ENCODE measurements around the gene CALB2. TPM values are rescaled to one million over a fixed set of nuclear protein-coding genes. Genes with fewer than 3 reads are reported as not detected.
A peak's percentile ranks its signal among the peaks of the same experiment; 100 is the strongest.
"Not testable (repeated sequence)": the region's sequence is repeated elsewhere in the genome, so short reads cannot be mapped to it uniquely, and the experiment has no call there.

CALB2 gene
- total RNA-seq, 1 experiment from 2014 or later, result 62.7 TPM

DNA sequence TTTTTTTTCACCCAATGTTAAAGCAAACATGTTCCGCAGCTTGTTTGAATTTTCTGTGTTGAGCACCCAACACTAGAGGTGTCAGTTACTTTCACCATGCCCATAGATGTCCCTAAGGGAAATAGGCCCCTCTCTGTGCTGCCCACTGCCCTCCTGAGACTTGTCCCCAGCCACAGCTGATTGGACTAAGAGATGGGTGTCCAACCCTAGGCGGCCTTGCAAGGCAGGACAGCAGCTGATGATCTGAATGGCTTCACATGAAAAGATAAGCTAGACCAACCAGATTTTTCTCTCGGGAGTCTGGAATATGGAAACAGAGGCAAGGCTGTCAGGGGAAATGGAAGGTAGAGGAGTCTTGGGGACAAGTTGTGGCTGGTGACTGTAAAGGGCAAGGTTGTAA, 6.1 kb upstream of the CALB2 start:
- no peak for DNase-seq (ENCODE audit: low spot score)

DNA sequence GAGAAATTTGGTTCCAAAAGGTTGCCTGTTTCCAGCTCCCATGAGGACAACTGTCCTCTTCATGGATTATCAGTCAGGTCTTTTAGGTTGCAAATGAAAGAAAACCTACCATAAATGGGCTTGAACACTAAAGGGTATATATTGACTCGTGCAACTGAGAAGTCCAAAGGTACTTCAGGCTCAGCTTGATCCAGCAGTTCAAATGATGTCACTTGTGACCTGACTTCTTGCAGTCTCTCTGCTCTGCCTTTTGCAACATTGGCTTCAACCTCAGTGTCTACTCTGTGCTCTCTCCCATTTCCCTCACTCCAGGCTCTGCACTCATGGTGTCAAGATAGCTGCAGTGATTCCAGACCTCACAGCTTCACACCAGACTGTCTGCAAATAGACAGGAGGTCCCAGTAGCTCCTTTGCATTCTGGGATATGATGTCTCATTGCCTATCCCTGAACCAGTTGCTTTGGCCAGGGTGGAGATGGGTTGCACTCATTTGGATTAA, 5.5 kb upstream of the CALB2 start:
- no peak for DNase-seq (ENCODE audit: low spot score)

DNA sequence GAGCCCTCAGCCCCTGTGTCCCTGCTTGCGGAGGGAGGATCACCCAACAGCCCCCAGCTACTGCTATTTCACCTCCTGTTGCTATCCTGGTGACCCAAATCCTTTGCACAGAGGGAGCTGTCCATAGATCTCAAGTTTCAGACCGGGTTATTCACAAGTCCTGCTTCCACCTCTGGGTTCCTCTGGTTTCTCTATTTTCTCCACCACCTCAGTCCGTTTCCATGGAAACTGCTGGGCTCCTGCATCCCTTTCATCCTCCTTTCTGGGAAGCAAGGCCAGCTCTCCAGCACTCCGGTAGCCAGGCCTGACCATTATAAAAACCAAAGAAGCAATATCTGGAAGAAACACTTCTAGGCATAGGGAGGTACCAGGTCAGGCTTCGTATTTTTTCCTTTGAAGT, 4.8 kb upstream of the CALB2 start:
- no peak for DNase-seq (ENCODE audit: low spot score)

DNA sequence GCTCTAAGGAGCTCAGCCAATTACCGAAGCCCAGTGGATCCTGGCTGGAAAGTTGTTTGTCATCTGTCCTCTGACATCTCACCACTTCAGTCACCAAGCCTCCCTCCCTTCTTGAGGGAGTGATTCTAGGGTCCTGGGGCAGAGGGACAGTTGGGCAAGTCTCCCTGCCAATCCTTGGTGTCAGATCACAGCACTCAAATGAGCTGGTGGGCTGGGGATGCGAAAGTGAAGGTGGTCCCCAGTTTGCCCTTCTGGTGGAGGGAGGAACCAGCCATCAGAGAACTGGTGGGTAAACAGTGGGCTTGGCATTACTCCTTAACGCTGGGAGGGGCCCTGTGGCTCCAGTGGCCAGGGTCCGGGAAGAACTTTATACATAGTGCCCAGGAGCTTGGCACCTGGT, 4.4 kb upstream of the CALB2 start:
- DNase-seq (ENCODE audit: low spot score), result no peak

DNA sequence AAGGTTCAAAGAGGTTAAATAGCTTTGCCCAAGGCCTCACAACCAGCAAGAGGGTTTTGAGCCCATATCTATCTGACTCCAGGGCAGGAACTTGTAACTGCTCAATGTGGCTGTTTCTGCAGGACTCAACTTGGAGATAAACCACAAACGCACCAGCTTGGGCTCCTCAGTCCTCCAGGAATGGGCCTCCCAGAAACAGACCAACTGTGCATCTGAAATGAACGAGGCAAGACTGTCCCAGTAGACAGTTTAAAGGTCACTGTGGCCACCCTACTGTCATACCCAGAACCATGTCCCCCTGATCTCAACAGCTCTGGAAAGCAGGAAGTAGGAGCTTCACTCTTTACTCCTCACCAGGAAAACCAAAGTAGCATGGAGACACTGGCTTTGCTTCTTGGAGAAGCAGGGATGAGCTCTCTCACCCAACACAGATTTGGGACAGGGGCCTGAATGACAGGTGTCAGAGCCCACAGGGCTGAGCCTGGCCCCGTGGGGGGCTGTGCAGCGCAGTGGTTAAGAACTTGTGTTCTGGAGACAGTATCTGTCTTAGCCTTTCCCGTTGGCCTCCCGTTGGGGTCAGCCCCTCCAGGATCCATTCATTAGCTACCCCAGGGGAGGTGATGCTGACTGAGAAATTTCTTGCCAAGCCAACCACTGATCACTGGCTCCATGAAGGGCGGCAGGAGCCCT, 2.3 kb upstream of the CALB2 start:
- DNase-seq (ENCODE audit: low spot score), result no peak

DNA sequence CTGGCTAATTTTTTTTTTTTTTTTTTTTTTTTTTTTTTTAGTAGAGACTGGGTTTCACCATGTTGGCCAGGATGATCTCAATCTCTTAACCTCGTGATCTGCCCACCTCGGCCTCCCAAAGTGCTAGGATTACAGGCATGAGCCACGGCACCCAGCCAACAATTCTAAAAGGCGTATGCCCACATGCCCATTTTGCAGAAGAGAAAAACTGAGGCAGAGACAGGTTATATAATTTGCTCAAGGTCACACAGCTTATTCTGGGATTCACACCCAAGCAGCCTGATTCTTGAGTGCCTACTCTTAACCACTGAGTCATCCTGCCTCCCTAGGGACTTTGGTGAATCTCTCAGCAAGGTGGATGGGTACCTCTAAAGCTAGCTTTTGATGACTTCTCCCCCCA, 1.6 kb upstream of the CALB2 start:
- not testable (repeated sequence) for DNase-seq (ENCODE audit: low spot score)

DNA sequence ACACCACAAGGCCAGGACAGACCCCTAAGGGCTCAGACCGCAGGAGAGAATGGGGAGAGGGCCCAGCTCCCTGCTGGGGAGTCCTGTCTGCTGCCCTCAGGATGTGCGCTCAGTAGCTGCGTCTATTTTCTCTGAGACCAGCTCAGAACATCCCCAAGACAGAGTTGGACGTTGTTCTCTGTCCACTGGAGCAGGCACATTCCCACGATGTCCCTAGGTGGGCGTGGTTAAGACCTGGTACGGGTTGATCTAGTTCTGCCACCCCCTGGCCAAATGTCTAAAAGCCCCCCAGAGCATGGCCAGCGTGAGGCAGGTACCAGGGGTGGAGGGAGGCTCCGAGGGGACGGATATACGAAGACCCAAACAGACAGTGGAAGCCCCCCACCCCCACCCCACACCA, 842 bp upstream of the CALB2 start:
- DNase-seq (ENCODE audit: low spot score), result peak; percentile 89

DNA sequence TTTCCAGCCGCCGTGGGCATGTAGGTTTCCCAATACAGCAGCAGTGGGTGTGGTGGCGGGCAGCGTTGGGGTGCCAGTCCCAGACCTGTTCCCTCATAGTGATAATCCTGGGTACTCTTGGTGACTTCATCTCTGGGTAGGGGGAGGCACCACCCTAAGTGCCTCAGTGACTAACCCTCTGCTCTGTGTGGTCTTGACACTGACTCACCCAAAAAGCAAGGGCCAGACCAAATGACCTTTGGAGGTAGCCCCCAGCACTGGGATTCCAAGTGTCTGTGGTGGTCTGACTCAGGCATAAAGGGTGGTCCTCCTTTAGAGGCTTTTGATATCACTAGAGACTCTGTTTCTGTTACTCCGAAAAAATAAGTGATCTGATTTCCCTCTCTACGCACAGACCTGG, 908 bp downstream of the CALB2 start:
- DNase-seq (ENCODE audit: low spot score), result no peak

DNA sequence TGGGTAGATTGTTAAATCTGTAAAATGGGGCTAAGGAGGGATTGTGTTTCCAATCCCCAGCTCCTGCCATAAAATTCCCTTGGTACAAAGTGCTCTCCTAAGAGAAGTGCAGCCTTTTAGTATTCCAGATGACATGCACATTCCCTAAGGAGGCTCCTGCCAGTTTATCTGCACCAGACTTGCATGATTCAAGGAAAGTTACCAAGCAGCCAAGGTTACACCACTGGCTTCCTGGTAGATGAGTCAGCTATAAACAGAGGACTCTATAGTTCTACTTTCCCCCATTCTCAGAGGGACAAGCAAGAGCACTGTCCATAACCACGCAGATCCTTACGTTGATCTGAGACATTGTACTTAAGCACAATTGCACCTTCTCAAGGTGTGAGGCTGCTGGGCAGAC, 1.9 kb downstream of the CALB2 start:
- peak; percentile 66 for DNase-seq (ENCODE audit: low spot score)

DNA sequence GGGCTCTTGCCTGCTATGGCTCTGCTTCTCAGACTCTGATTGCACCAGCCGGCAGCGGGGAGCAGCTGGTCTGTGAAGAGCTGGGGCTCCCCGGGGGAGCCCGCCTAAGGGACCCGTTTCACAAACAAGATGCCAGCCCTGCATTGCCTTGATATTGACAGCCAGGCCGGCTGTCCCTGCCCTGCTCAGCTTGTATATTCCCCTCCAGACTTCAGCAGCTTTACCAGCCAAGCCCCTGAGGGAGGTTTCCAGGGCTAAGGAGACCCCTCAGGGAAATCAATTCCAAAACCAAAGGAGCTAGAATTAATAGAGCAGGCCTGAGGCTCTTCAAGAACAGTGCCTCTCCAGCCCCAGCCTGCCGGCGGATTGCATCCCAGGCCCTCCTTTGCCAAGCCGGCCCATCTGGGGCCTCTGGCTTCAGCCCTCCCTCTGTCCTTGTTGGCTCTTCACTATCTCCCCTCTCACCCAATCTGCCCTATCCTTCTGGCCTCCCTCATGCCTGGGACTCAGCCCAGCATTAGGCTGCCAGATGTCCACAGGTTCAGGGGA, 5.7 kb downstream of the CALB2 start:
- DNase-seq (ENCODE audit: low spot score), result no peak

DNA sequence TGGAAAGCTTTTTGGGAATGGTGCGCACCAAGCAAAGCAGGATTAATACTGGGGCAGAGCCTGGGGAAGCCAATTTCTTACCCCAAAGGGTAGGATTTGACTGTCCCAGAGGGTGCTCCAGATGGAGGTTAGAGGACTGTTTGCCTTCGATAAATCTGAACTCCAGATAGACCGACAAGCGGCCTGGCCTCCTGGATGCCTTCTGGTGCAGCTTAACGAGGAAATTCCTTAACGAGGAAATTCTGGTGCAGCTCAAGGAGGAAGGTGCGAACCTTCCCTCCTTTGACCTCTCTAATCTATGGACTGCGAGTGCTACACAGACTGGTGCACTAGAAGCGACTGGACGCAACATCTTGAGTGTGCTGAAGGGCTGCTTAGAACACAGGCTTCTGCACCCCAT, 6.5 kb downstream of the CALB2 start:
- DNase-seq (ENCODE audit: low spot score), result no peak

DNA sequence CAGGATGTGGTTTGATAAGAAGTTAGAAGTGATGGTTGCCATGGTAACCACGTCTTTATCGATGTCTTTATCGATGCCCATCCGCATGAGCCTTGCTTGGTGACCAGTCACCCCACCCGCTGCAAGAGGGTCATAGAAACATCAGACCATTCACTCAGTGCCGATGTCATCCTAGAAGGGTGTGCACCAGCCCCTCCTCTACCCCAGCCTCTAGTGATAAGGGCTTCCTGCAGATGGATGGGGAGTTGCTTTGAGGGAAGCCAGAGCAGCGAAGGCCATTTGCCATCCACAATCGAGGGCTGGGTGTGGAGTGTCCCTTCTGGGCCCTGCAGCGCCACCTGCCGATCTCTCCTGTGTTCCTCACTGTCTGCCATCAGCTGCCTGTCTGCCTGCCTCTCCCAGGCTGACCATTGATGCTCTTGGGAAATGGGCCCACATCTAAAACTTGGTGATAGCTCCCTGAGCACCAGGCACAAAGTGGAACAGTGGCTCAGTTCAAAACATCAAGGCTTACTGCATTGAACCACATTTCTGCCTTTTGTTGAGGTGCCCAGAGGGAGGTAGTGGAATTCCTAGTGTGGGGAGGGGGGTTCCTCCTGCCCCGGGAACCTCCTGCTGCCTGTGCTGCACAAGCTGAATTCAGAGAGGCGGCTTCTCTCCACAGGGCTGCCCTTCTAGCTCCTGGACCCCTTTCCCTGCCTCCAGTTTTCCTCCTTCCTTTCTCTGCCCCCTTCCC, 8.9 kb downstream of the CALB2 start:
- DNase-seq (ENCODE audit: low spot score), result peak; percentile 85

DNA sequence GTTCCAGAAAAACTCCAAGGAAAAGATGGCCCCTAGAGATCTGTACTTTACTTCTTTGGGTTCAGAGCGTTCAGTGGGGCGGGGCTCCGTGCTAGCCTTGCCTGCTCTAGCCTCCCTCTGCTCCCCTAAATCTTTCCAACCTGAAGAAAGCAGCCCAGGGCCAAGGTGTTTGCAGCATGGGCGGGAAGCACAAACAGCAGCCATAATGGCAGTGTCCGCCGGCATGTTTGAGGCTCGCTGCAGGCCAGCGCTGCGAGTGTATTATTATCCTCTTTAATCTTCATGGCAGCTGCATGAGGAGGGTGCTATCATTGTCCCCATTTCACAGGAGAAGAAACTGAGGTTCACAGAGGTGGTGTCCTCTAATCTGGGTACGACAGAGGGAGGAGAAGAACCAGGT, 10.4 kb downstream of the CALB2 start:
- no peak for DNase-seq (ENCODE audit: low spot score)

DNA sequence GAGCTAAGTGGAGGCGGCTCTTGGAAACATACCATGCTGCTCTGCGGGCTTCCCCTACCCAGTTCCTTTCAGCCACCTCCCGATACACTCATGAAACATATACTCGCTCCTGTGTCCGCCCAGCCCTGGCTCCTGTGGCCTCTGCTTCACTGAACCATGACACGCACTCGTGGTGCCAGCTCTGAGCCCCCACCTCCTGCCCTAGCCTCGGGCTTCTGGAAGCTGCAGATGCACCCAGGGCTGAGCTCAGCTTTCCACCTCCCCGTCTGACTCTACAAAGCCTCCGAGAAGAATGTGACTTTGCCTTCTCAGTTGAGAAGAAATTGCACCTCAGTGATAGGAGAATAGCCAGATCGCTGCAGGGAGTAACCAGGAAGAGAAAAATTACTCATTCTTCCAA, 11.0 kb downstream of the CALB2 start:
- DNase-seq (ENCODE audit: low spot score), result no peak

DNA sequence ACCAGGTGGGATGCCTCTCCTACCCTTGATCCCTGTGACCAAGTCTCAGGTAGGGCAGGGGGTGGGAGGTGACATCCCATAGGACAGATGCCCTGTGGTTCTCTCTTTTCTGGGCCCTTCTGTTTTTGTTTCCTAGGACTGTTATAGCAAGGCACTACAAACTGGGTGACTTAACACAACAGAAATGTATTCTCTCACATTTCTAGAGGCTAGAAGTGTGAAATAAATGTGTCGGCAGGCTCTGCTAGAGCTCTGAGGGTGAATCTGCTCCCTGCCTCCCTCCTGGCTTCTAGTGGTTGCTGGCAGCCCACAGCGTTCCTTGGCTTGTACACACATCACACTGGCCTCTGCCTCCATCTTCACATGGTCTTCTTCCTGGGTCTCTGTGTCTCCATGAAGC, 12.7 kb downstream of the CALB2 start:
- no peak for DNase-seq (ENCODE audit: low spot score)

DNA sequence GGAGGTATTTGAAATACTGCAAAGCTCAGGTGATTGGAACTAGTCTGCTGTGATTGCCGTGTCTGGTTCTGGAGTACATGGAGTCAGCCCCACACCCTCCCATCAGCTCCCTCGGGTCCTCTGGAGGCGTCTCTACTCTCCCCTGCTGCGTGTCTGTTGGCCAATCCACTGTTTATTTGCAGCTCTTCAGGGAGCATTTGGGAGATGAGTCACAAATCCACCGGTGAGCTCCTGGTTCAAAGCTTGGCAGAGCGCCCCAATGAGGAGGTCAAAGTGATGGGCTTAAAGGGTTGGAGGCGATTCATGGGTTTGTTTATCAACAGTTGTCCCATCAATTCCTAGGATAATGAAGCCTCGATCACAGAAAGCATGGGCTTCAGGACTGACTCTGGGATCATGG, 14.6 kb downstream of the CALB2 start:
- no peak for DNase-seq (ENCODE audit: low spot score)

DNA sequence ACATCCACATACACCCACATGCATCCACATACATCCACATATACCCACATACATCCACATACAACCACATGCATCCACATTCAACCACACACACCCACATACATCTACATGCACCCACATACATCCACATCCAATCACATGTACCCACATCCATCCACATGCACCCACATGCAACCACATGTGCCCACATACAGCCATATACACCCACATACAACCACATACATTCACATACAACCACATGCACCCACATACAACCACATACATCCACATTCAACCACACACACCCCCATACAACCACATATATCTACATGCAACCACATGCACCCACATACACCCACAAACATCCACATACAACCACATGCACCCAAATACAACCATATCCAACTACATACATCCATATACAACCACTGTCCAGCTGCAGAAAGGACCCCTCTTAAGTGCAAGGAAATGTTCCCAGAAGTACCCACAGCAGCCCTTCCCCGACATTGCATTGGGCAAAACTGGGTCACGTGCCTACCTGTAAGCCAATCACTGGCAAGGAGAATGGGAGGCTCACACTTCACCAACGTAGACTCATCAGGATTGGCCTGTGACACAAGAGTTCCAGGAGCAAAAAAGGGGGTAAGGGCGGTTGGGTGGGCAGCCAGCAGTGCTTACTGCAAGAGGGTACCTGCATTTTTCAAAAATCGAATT, 18.1 kb downstream of the CALB2 start:
- no peak for DNase-seq (ENCODE audit: low spot score)

DNA sequence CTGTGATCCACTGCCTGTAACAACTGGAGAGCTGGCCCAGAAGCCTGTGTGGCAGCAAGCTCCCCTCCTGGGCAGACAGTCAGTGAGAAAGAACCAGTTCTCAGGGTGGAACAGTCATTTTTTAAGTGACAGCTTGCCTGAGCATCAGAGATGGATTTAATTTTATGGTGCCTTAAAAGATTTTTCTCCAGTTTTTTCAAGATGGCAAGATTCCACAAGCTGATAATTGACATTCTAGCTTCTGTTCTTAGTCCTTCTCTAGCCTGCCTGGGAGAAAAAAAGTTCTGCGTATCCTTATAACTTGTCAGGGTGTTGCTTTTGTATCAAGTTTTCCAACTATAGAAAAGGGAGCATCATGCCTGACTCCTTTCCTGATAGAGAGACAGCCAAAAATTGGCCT, 21.2 kb downstream of the CALB2 start:
- no peak for DNase-seq (ENCODE audit: low spot score)

DNA sequence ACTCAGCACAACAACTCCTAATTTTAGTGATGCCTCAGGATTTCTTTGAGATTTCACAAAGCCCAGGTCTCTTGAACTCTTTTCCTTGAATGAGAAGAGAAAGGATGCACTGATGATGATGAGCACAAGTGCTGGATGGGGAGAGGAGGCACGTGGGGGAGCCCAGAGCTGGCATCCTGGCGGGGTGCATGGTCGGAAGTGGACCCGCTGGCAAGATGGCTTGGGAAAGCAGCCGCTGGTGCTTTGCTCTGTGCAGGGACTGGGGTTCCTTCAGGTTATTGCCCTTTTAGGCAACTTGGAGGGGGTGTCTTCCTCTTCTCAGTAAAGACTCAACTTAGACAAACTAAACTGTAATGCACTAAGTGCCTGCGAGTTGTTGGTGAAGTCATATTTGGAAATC, 22.3 kb downstream of the CALB2 start:
- DNase-seq (ENCODE audit: low spot score), result no peak

DNA sequence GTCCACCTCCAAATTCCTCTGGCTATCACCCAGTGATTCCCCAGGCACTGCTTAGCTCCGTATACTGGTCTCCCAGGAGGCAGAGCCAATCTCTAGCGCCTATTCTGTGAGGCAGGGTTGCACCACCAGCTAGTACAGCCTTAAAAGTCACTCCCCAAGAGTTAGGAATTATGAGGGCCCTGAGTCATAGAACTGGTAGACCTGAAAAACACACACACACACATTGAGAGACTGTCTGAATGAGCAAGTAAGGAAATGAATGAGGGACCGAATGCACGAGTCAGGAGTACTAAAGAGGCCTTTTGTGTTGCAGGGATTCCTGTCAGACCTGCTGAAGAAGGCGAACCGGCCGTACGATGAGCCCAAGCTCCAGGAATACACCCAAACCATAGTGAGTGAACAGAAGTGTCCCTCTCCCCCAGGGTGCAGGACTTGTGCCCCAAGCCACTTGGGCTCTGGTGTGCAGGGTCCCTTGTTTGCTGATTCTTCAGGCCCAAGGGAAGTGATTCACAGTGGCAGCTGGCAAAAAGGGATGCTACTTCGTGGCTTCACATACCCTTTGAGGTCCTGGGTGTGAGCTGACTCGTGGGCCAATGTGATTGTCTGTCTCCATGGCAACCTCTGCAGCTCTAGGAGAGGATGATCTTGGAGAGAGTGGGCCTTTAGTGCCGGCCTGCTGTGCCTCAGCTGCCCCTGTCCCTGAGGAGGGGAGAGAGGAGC, 24.7 kb downstream of the CALB2 start:
- no peak for DNase-seq (ENCODE audit: low spot score)

DNA sequence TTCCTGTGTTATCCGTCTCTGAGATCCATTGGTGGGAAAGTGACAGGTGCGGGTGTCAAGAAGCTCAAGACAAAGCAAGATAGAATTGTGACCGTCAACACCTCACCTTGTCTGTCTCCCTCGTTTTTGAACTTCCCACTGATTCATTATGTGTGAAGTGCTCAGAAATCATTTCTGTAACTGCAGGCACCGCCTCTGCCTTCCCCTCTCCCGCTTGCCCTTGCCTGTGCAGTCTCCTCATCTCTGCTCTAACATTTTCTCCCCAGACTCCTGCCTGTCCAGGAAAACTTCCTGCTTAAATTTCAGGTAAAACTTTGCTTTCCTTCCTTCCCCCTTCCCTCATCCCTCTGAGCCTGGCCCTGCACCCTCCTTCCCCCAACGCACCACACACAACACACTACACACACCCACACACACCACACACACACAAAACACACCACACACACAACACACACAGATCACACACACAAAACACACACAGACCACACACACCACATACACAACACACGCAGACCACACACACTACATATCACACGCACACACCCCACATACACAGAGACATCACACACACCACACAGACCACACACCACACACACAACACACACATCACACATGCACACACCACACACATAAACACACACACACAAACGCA, 25.7 kb downstream of the CALB2 start:
- no peak for DNase-seq (ENCODE audit: low spot score)
